BLaER1 (cell line): ENCODE data around the gene GULP1.
"Not testable (repeated sequence)": the region's sequence is repeated elsewhere in the genome, so short reads cannot be mapped to it uniquely, and the experiment has no call there.

Experiments used
- H3K27ac ChIP-seq: shearing (Covaris generic); formaldehyde crosslinking; 2 replicates; pipeline ENCODE4 v1.8.1; 2022
- H3K27me3 ChIP-seq: shearing (Covaris generic); formaldehyde crosslinking; 2 replicates; pipeline ENCODE4 v1.8.1; 2022
- H3K36me3 ChIP-seq: shearing (Covaris generic); formaldehyde crosslinking; 2 replicates; pipeline ENCODE4 v1.8.1; 2022
- H3K4me1 ChIP-seq: shearing (Covaris generic); formaldehyde crosslinking; 2 replicates; pipeline ENCODE4 v1.8.1; 2022
- H3K4me2 ChIP-seq: shearing (Covaris generic); formaldehyde crosslinking; 2 replicates; pipeline ENCODE4 v1.8.1; 2022
- H3K4me3 ChIP-seq: shearing (Covaris generic); formaldehyde crosslinking; 2 replicates; pipeline ENCODE4 v1.8.1; 2022
- H3K9ac ChIP-seq: shearing (Covaris generic); formaldehyde crosslinking; 2 replicates; pipeline ENCODE4 v1.8.1; 2022
- H3K9me3 ChIP-seq: shearing (Covaris generic); formaldehyde crosslinking; 2 replicates; pipeline ENCODE4 v1.8.1; 2022
- H4K20me1 ChIP-seq: shearing (Covaris generic); formaldehyde crosslinking; 2 replicates; pipeline ENCODE4 v1.8.1; 2022
- Cebpa-rat ChIP-seq: shearing (Covaris generic); IDR thresholded peaks from 2 replicates; pipeline ENCODE4 v1.8.1; 2022

GULP1 gene

GRCh38 chr2:188459061-188459460 lies 167.4 kb downstream of the GULP1 start:
- no peak overlapping the region for H3K4me3 ChIP-seq
- no peak overlapping the region for H3K27ac ChIP-seq
- TF ChIP-seq Cebpa-rat = no peak
- no peaks in the 10 kb centered on the region for H3K4me1 ChIP-seq
- no peak overlapping the region for H3K9ac ChIP-seq
- peaks cover 6% of the 10 kb centered on the region for H3K9me3 ChIP-seq
- H3K4me2 ChIP-seq = no peak overlapping the region
- H3K27me3 ChIP-seq = no peaks in the 10 kb centered on the region
- no peaks in the 10 kb centered on the region for H4K20me1 ChIP-seq
- H3K36me3 ChIP-seq = no peaks in the 10 kb centered on the region

- H3K4me2 ChIP-seq, H3K9ac ChIP-seq, H3K36me3 ChIP-seq, H3K4me3 ChIP-seq, H3K9me3 ChIP-seq, H3K4me1 ChIP-seq, H3K27me3 ChIP-seq, H4K20me1 ChIP-seq, H3K27ac ChIP-seq: not testable (repeated sequence)
Measured at GRCh38 chr2:188466078-188466477, 174.4 kb downstream of the GULP1 start.

DNA sequence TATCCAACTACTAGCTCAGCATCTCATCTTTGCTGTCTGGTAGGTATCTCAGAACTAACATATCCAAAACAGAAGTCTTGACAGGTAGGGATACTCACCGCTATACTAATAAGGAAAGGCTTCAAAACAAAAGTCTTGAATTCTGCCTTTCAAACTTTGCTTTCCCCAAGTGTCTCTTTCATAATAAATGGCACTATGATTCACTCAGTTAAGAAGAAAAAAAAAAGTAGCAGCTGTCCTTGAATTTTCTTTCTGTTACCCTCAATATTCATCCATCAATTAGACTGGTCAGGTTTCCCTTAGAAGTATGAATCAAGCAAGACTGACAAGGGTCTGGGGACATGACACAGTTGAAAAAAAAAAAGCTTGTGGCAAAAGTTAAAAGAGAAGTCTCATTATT lies 175.1 kb downstream of the GULP1 start:
- Histone ChIP-seq H3K27ac (no peak overlapping the region), H4K20me1 (no peaks in the 10 kb centered on the region), H3K4me2 (no peak overlapping the region), H3K36me3 (no peaks in the 10 kb centered on the region), H3K9ac (no peak overlapping the region), H3K4me1 (no peaks in the 10 kb centered on the region), H3K9me3 (no peaks in the 10 kb centered on the region), H3K27me3 (no peaks in the 10 kb centered on the region), H3K4me3 (no peak overlapping the region)
- TF ChIP-seq Cebpa-rat = no peak

DNA sequence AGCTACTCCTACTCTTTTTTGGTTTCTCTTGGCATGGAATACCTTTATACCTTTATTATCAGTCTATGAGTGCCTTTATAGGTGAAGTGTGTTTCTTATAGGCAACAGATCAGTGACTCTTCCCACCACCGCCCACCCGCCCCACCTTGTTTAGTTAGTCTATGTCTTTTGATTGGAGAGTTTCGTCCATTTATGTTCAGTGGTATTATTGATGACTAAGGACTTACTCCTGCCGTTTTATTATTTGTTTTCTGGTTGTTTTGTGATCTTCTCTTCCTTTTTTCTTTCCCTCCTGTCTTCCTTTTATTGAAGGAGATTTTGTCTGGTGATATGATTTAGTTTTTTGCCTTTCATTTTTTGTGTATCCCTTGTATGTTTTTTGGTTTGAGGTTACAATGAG lies 179.5 kb downstream of the GULP1 start:
- no peak overlapping the region for H3K4me3 ChIP-seq
- no peaks in the 10 kb centered on the region for H4K20me1 ChIP-seq
- H3K9ac ChIP-seq = no peak overlapping the region
- no peaks in the 10 kb centered on the region for H3K36me3 ChIP-seq
- TF ChIP-seq Cebpa-rat = no peak
- H3K9me3 ChIP-seq = no peaks in the 10 kb centered on the region
- no peaks in the 10 kb centered on the region for H3K27me3 ChIP-seq
- no peak overlapping the region for H3K27ac ChIP-seq
- no peak overlapping the region for H3K4me2 ChIP-seq
- H3K4me1 ChIP-seq = no peaks in the 10 kb centered on the region

DNA sequence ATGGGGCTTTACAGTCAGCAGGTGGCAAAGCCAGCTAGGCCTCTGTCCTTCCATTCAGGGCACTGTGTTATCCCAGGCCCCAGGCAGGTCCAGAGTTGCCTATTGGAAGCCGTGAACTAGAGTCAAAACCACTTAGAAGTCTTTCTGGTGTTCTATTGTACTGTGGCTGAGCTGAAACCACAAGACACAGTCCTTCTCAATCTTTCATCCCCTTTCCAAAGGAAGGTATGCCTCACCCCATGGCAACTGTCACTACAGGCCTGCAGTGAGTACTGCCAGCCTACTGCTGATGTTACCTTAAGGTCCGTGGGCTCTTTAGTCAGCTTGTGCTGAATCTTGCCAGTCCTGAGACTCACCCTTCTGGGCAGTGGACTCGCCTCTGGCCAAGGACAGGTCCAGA lies 181.6 kb downstream of the GULP1 start:
- Histone ChIP-seq H3K27ac (no peak overlapping the region), H3K36me3 (no peaks in the 10 kb centered on the region), H4K20me1 (no peaks in the 10 kb centered on the region), H3K4me2 (no peak overlapping the region), H3K9me3 (no peaks in the 10 kb centered on the region), H3K4me3 (no peak overlapping the region), H3K4me1 (no peaks in the 10 kb centered on the region), H3K9ac (no peak overlapping the region), H3K27me3 (no peaks in the 10 kb centered on the region)
- TF ChIP-seq Cebpa-rat = no peak

DNA sequence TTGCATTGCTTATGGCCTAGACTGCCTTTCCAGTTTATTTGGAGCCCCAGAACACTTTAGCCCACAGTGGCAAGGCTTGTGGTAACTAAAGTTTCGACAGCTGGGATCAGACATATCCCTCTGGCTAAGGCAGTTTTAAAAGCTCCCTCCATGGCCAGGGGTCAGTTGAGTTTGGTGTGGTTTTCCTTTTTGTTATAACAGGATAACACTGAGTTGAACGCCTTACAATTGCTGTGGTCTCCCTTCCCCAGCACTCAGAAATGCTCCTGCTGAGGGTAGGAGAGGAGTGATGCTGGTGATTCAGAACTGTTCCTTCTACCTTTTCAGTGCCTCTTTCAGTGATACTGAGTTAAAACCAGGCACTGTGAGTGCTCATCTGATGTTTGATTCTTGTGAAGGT lies 182.6 kb downstream of the GULP1 start:
- Histone ChIP-seq H3K4me3 (no peak overlapping the region), H3K9me3 (no peaks in the 10 kb centered on the region), H3K9ac (no peak overlapping the region), H3K4me2 (no peak overlapping the region), H3K36me3 (no peaks in the 10 kb centered on the region), H4K20me1 (no peaks in the 10 kb centered on the region), H3K27me3 (no peaks in the 10 kb centered on the region), H3K4me1 (no peaks in the 10 kb centered on the region), H3K27ac (no peak overlapping the region)
- no peak for TF ChIP-seq Cebpa-rat

- Histone ChIP-seq H3K9me3 (no peaks in the 10 kb centered on the region), H4K20me1 (no peaks in the 10 kb centered on the region), H3K27me3 (no peaks in the 10 kb centered on the region), H3K27ac (no peak overlapping the region), H3K36me3 (no peaks in the 10 kb centered on the region), H3K9ac (no peak overlapping the region), H3K4me1 (no peaks in the 10 kb centered on the region), H3K4me2 (no peak overlapping the region), H3K4me3 (no peak overlapping the region)
- TF ChIP-seq Cebpa-rat = no peak
Measured at GRCh38 chr2:188475945-188476344, 184.3 kb downstream of the GULP1 start.

- no peak overlapping the region for H3K4me2 ChIP-seq
- H3K9ac ChIP-seq = no peak overlapping the region
- no peaks in the 10 kb centered on the region for H3K27me3 ChIP-seq
- no peaks in the 10 kb centered on the region for H3K36me3 ChIP-seq
- H3K4me3 ChIP-seq = no peak overlapping the region
- no peaks in the 10 kb centered on the region for H4K20me1 ChIP-seq
- no peaks in the 10 kb centered on the region for H3K9me3 ChIP-seq
- TF ChIP-seq Cebpa-rat = no peak
- no peaks in the 10 kb centered on the region for H3K4me1 ChIP-seq
- no peak overlapping the region for H3K27ac ChIP-seq
Measured at GRCh38 chr2:188477564-188478103, 186.0 kb downstream of the GULP1 start.

DNA sequence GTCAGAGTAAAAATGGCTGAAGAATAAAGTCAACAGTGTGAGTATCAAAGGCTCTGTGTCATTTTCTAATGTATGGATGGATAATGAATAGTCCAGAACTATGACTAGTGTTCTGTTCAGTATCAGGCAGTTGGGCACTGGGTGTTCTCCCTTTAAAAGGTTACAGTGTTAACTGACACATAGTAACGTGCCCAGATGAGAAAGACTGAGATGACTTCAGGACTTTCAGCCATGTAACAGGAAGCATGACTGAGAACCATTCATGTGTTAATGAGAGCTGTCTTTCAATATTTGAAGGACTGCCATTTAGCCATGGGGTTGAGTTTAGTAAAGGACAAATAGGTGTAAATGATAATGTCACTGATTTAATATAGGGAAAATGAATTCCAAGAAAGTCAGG lies 187.1 kb downstream of the GULP1 start:
- Histone ChIP-seq H4K20me1 (no peaks in the 10 kb centered on the region), H3K4me1 (no peaks in the 10 kb centered on the region), H3K36me3 (no peaks in the 10 kb centered on the region), H3K27me3 (no peaks in the 10 kb centered on the region), H3K27ac (no peak overlapping the region), H3K9me3 (no peaks in the 10 kb centered on the region), H3K9ac (no peak overlapping the region), H3K4me2 (no peak overlapping the region), H3K4me3 (no peak overlapping the region)
- TF ChIP-seq Cebpa-rat = no peak

- Histone ChIP-seq H3K27ac (no peak overlapping the region), H3K27me3 (no peaks in the 10 kb centered on the region), H3K9me3 (no peaks in the 10 kb centered on the region), H3K9ac (no peak overlapping the region), H3K4me1 (no peaks in the 10 kb centered on the region), H3K4me3 (no peak overlapping the region), H3K4me2 (no peak overlapping the region), H3K36me3 (no peaks in the 10 kb centered on the region), H4K20me1 (no peaks in the 10 kb centered on the region)
- no peak for TF ChIP-seq Cebpa-rat
Measured at GRCh38 chr2:188481474-188481873, 189.8 kb downstream of the GULP1 start.

DNA sequence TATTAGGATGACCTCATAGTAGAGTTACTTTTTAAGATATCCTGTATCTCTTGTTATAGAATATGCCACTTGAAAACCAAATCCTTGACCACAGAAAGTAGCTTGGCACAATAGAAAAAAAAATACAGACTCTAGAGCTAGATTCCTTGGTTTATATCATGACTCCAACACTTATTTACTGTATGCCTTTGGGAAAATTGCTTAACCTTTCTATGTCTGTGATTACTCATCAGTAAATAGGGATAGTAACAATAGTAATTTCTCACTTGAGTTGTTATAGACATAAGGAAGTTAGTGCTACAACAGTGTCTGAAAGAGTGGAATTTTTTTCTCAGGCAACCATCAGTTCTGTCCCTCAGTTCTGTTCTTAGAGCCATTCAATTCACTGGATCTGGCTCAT lies 193.8 kb downstream of the GULP1 start:
- Histone ChIP-seq H3K4me1 (no peaks in the 10 kb centered on the region), H4K20me1 (no peaks in the 10 kb centered on the region), H3K9ac (no peak overlapping the region), H3K4me2 (no peak overlapping the region), H3K27me3 (no peaks in the 10 kb centered on the region), H3K4me3 (no peak overlapping the region), H3K27ac (no peak overlapping the region), H3K9me3 (no peaks in the 10 kb centered on the region), H3K36me3 (no peaks in the 10 kb centered on the region)
- no peak for TF ChIP-seq Cebpa-rat
